ENCODE measurements around the gene DAAM1.

- no peak for TF ChIP-seq ARNTL (CRISPR knock-in tag; IDR thresholded peaks at IDR 0.05; ENCODE audit: borderline replicate concordance, low read depth)
- no peak for TF ChIP-seq ZNF8 (CRISPR knock-in tag; IDR thresholded peaks at IDR 0.05)
- no peak for TF ChIP-seq OSR1 (CRISPR knock-in tag; IDR thresholded peaks at IDR 0.05)
- no peak for TF ChIP-seq RARB (CRISPR knock-in tag; IDR thresholded peaks at IDR 0.05)
- TF ChIP-seq, protein P1, sequence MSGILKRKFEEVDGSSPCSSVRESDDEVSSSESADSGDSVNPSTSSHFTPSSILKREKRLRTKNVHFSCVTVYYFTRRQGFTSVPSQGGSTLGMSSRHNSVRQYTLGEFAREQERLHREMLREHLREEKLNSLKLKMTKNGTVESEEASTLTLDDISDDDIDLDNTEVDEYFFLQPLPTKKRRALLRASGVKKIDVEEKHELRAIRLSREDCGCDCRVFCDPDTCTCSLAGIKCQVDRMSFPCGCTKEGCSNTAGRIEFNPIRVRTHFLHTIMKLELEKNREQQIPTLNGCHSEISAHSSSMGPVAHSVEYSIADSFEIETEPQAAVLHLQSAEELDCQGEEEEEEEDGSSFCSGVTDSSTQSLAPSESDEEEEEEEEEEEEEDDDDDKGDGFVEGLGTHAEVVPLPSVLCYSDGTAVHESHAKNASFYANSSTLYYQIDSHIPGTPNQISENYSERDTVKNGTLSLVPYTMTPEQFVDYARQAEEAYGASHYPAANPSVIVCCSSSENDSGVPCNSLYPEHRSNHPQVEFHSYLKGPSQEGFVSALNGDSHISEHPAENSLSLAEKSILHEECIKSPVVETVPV (CRISPR knock-in tag; IDR thresholded peaks at IDR 0.05) = no peak
These were observed 93.3 kb downstream of the DAAM1 start for GRCh38 chr14:59281609-59282377.

Measured in SK-N-SH treated with all-trans-retinoic acid at 6 μM for 48 hours (cell line).